ENCODE data around the gene C1orf198. TPM values are rescaled to one million over a fixed set of nuclear protein-coding genes. Genes with fewer than 3 reads are reported as not detected.

The C1orf198 gene
- total and polyA plus RNA-seq, 2 of the 8 experiments (the other 6 are each of a cell fraction or from before 2014, with no cell fraction given), result 30.6 to 45.0 TPM

GRCh38 chr1:230915078-230915477, 46.8 kb upstream of the C1orf198 start:
- H3K18ac ChIP-seq (ENCODE audit: extremely low read depth, low read length), result no peak overlapping the region
- H3K4ac ChIP-seq (replicated peaks; ENCODE audit: insufficient read length, low read depth, low read length), result no peak overlapping the region
- no peak overlapping the region for H4K91ac ChIP-seq (replicated peaks; ENCODE audit: insufficient read length, low read length)
- no peak overlapping the region for H2BK20ac ChIP-seq (ENCODE audit: low read length)
- no peak overlapping the region for H3K4me2 ChIP-seq (ENCODE audit: insufficient read depth in 1 of 2, low read depth in 2 of 2, low read length in 2 of 2)
- FAIRE-seq, result no peak
- H3K79me2 ChIP-seq (ENCODE audit: control insufficient read depth in 1 of 2, insufficient read depth in 2 of 2, low read length in 2 of 2), result no peaks in the 10 kb centered on the region
- no peak overlapping the region for H2BK5ac ChIP-seq (ENCODE audit: low read depth, low read length)
- TF ChIP-seq SIRT6 (IDR thresholded peaks at IDR 0.05; ENCODE audit: low read length) (no peak), E2F6 (IDR thresholded peaks at IDR 0.05) (no peak), GTF2F1 (IDR thresholded peaks at IDR 0.05; ENCODE audit: borderline replicate concordance, low read depth, low read length) (no peak), ATF2 (IDR thresholded peaks at IDR 0.05; ENCODE audit: low read length) (no peak), CHD1 (IDR thresholded peaks at IDR 0.05; ENCODE audit: low read depth, low read length) (no peak), SRF (IDR thresholded peaks at IDR 0.05; ENCODE audit: low read depth, low read length) (no peak), CBX8 (IDR thresholded peaks at IDR 0.05; ENCODE audit: borderline replicate concordance, low read depth, low read length) (no peak)
- H3K27me3 ChIP-seq (replicated peaks in 1 of 4; ENCODE audit: control insufficient read depth in 3 of 4, extremely low read depth in 1 of 4, insufficient read depth in 3 of 4, low read length in 3 of 4), result no peaks in the 10 kb centered on the region
- no peaks in the 10 kb centered on the region; a peak in 1 of 7 replicates for H3K4me1 ChIP-seq (replicated peaks in 1 of 4; ENCODE audit: control insufficient read depth in 3 of 4, insufficient read depth in 4 of 4, low read length in 3 of 4)
- no peak overlapping the region for H3K23ac ChIP-seq (ENCODE audit: insufficient read length)
- no peaks in the 10 kb centered on the region; a peak in 3 of 8 replicates for H3K36me3 ChIP-seq (ENCODE audit: control insufficient read depth in 2 of 4, insufficient read depth in 4 of 4, low read length in 3 of 4)
- POLR2A ChIA-PET (ENCODE audit: partially characterized antibody), result no interaction called here
- no peak overlapping the region for H3K56ac ChIP-seq (replicated peaks; ENCODE audit: insufficient read length, low read depth, low read length)
- no peak for DNase-seq (ENCODE audit: low read depth in 1 of 2, low spot score in 2 of 2)
- no peak overlapping the region for H2BK120ac ChIP-seq (replicated peaks; ENCODE audit: low read depth, low read length)
- H3K9me3 ChIP-seq (ENCODE audit: insufficient read depth in 2 of 2, low read depth in 1 of 2, low read length in 1 of 2), result no peaks in the 10 kb centered on the region
- CTCF ChIA-PET (ENCODE audit: partially characterized antibody), result no interaction called here
- no peak overlapping the region for H3K14ac ChIP-seq (ENCODE audit: insufficient read length)
- H2AK5ac ChIP-seq (ENCODE audit: low read depth, low read length), result no peak overlapping the region
- H2BK15ac ChIP-seq (ENCODE audit: low read length), result no peak overlapping the region
- H4K5ac ChIP-seq (ENCODE audit: insufficient read length, low read depth, low read length), result no peak overlapping the region
- no peaks in the 10 kb centered on the region for H4K20me1 ChIP-seq (replicated peaks in 1 of 2; ENCODE audit: control insufficient read depth in 1 of 2, insufficient read depth in 2 of 2, low read length in 2 of 2)
- H3K27ac ChIP-seq (ENCODE audit: low read depth, low read length), result no peak overlapping the region
- H2BK12ac ChIP-seq (ENCODE audit: low read depth, low read length), result no peak overlapping the region
- no peak overlapping the region for H3K9ac ChIP-seq (replicated peaks in 1 of 4; ENCODE audit: extremely low read depth in 1 of 4, low read depth in 3 of 4, low read length in 3 of 4)
- no peak overlapping the region for H3K4me3 ChIP-seq (ENCODE audit: extremely low read depth in 1 of 4, insufficient read depth in 2 of 4, low read depth in 3 of 4, low read length in 4 of 4)
- no peak overlapping the region for H2AFZ ChIP-seq (ENCODE audit: low read length)
- no peaks in the 10 kb centered on the region for H3K23me2 ChIP-seq (ENCODE audit: low read depth, low read length)
- H4K8ac ChIP-seq (ENCODE audit: extremely low read depth, insufficient read depth, low read length), result no peak overlapping the region
- no peaks in the 10 kb centered on the region for H3K79me1 ChIP-seq (ENCODE audit: low read depth, low read length)
